GM21390 (cell line): ENCODE measurements around the gene NLRP7.
"Not testable (repeated sequence)": the region's sequence is repeated elsewhere in the genome, so short reads cannot be mapped to it uniquely, and the experiment has no call there.

Source experiments
- ATAC-seq: cut with Tn5 transposase; IDR thresholded peaks from one replicate; pipeline ENCODE4 v1.9.1; 2021; ENCODE audit not compliant: unreplicated experiment

The NLRP7 gene

GRCh38 chr19:54919646-54920563 is 27.4 kb downstream of the NLRP7 start:
- not testable (repeated sequence) for ATAC-seq

- no peak for ATAC-seq
Measured at GRCh38 chr19:54918499-54918898, 28.8 kb downstream of the NLRP7 start.

GRCh38 chr19:54916822-54917221 is 30.5 kb downstream of the NLRP7 start:
- ATAC-seq: no peak

GRCh38 chr19:54907899-54908298 is 39.4 kb downstream of the NLRP7 start:
- ATAC-seq: not testable (repeated sequence)

- ATAC-seq: no peak
Measured at GRCh38 chr19:54906819-54907218, 40.5 kb downstream of the NLRP7 start.

GRCh38 chr19:54905803-54906511 is 41.4 kb downstream of the NLRP7 start, which contains the start of gene NCR1:
Gene NCR1, plus strand, starts transcription at chr19:54906148. Its CDS starts 40 bp downstream, at chr19:54906188.
- ATAC-seq: no peak

- ATAC-seq: no peak
Measured at GRCh38 chr19:54905421-54905802, 41.9 kb downstream of the NLRP7 start.

- ATAC-seq: not testable (repeated sequence)
Measured at GRCh38 chr19:54904261-54904660, 43.1 kb downstream of the NLRP7 start.

- no peak for ATAC-seq
Measured at GRCh38 chr19:54903303-54903702, 44.0 kb downstream of the NLRP7 start.

- ATAC-seq: no peak
Measured at GRCh38 chr19:54902061-54902460, 45.3 kb downstream of the NLRP7 start.

GRCh38 chr19:54901153-54901552 is 46.2 kb downstream of the NLRP7 start:
- not testable (repeated sequence) for ATAC-seq

- ATAC-seq: not testable (repeated sequence)
Measured at GRCh38 chr19:54899646-54900045, 47.7 kb downstream of the NLRP7 start.

- ATAC-seq: not testable (repeated sequence)
Measured at GRCh38 chr19:54898685-54899084, 48.6 kb downstream of the NLRP7 start.

GRCh38 chr19:54896036-54896435 is 51.3 kb downstream of the NLRP7 start:
- no peak for ATAC-seq

GRCh38 chr19:54894106-54894505 is 53.2 kb downstream of the NLRP7 start:
- not testable (repeated sequence) for ATAC-seq

- no peak for ATAC-seq
Measured at GRCh38 chr19:54893406-54893805, 53.9 kb downstream of the NLRP7 start.

- ATAC-seq: no peak
Measured at GRCh38 chr19:54889566-54889965, 57.8 kb downstream of the NLRP7 start.

- no peak for ATAC-seq
Measured at GRCh38 chr19:54888239-54888638, 59.1 kb downstream of the NLRP7 start.

GRCh38 chr19:54883228-54883627 is 64.1 kb downstream of the NLRP7 start:
- no peak for ATAC-seq

- ATAC-seq: no peak
Measured at GRCh38 chr19:54882758-54883157, 64.6 kb downstream of the NLRP7 start.

GRCh38 chr19:54881884-54882283 is 65.4 kb downstream of the NLRP7 start:
- ATAC-seq: no peak

- ATAC-seq: no peak
Measured at GRCh38 chr19:54877471-54877870, 69.9 kb downstream of the NLRP7 start.
